T-helper 2 cell treated with Interferon-gamma antibody and Interleukin-4, amounts not matched to agents 5 μg/mL and 100 μg/mL, for 36 hours (primary cell): ENCODE results near the gene DNAJC28.
"Not testable (repeated sequence)": the region's sequence is repeated elsewhere in the genome, so short reads cannot be mapped to it uniquely, and the experiment has no call there.

ENCODE experiments used
- DNase-seq: peaks from one replicate; pipeline ENCODE4 v3.0.0; 2021; ENCODE audit warnings: low spot score
- H3K27ac Mint-ChIP-seq: one replicate; pipeline ENCODE4 v1.8.0; 2021; ENCODE audit warnings: mild to moderate bottlenecking, mixed read lengths
- H3K27me3 Mint-ChIP-seq: one replicate; pipeline ENCODE4 v1.8.0; 2021; ENCODE audit warnings: low read depth, mixed read lengths
- H3K36me3 Mint-ChIP-seq: one replicate; pipeline ENCODE4 v1.8.0; 2021; ENCODE audit warnings: low read depth, mixed read lengths
- H3K4me1 Mint-ChIP-seq: one replicate; pipeline ENCODE4 v1.8.0; 2021; ENCODE audit warnings: low read depth, mixed read lengths
- H3K4me3 Mint-ChIP-seq: one replicate; pipeline ENCODE4 v1.8.0; 2022; ENCODE audit warnings: mild to moderate bottlenecking, moderate library complexity, mixed read lengths
- H3K9me3 Mint-ChIP-seq: one replicate; pipeline ENCODE4 v1.8.0; 2021; ENCODE audit warnings: mixed read lengths

The DNAJC28 gene

DNA sequence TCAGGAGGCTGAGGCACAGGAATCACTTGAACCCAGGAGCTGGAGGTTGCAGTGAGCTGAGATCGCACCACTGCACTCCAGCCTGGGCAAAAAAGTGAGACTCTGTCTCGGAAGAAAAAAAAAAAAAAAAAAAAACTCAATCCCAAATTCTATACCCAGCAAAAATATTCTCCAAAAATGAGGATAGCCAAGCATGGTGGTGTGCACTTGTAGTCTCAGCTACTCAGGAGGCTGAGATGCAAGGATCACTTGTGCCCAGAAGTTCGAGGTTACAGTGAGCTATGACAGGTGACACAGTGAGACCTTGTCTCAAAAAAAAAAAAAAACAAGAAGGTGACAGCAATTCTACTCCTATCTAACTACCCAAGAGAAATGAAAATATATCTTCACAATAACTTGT lies 18.2 kb downstream of the DNAJC28 start:
- no peak for DNase-seq
- Mint-ChIP-seq H3K9me3 (no peaks in the 10 kb centered on the region), H3K4me1 (peaks cover 6% of the 10 kb centered on the region), H3K27ac (no peak overlapping the region), H3K27me3 (no peaks in the 10 kb centered on the region), H3K4me3 (no peak overlapping the region), H3K36me3 (peaks cover 4% of the 10 kb centered on the region)

DNA sequence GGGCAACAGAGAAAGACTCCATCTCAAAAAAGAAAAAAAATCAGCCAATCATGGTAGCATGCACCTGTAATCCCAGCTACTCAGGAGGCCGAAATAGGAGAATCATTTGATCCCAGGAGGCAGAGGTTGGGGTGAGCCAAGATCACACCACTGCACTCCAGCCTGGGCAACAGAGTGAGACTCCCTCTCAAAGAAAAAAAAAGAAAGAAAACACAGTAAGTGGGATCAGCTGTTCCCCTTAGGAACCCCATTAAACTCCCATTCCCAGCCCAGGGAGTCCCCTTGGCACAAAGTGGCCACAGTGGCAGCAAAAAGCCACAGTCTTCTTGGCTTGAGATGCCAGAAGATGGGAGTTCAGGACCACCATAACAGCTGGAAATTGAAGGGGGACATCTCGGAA lies 20.8 kb downstream of the DNAJC28 start:
- Mint-ChIP-seq H3K4me3 (no peak overlapping the region), H3K27me3 (no peaks in the 10 kb centered on the region), H3K4me1 (peaks cover 2% of the 10 kb centered on the region), H3K27ac (no peak overlapping the region), H3K9me3 (no peaks in the 10 kb centered on the region), H3K36me3 (peaks cover 4% of the 10 kb centered on the region)
- DNase-seq: no peak

DNA sequence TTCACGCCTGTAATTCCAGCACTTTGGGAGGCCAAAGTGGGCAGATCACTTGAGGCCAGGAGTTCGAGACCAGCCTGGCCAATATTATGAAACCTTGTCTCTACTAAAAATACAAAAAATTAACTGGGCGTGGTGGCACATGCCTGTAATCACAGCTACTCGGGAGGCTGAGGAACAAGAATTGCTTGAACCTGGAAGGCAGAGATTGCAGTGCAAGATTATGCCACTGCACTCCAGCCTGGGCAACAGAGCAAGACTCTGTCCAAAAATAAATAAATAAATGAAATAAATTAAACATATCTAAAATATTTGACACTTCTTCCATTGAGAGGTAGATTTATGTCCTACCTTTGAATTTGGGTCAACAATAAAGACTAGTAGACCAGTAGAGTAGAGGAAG lies 22.3 kb downstream of the DNAJC28 start:
- not testable (repeated sequence) for H3K4me3 Mint-ChIP-seq, H3K27ac Mint-ChIP-seq, DNase-seq, H3K9me3 Mint-ChIP-seq, H3K36me3 Mint-ChIP-seq, H3K4me1 Mint-ChIP-seq, H3K27me3 Mint-ChIP-seq

DNA sequence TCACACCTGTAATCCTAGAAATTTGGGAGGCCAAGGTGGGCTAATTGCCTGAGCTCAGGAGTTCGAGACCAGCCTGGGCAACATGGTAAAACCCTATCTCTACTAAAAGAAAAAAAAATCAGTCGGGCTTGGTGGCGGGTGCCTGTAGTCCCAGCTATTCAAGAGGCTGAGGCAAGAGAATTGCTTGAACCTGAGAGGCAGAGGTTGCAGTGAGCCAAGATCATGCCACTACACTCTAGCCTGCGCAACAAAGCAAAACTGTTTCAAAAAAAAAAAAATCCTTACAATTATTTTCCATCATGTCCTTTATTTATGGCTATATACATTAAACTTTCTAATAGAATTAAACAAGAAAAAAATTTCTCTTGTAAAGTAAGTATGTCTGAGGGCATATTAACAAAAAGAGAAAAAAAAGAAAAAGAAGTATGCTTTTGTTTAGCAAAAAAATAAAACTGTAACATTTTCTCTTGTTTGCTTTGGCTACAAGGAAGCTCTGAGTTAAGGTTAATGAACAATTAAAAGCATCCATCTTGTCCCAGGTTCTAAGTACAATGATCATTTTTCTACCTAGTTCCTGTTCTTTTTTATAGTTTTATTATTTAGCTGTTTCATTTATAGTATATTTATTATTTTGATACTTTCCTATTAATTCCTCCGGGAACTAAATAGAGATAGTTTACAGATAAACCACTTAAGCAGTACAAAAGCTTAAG lies 29.8 kb downstream of the DNAJC28 start:
- H3K36me3 Mint-ChIP-seq: peaks cover 9% of the 10 kb centered on the region
- no peaks in the 10 kb centered on the region for H3K9me3 Mint-ChIP-seq
- no peak overlapping the region for H3K27ac Mint-ChIP-seq
- H3K4me1 Mint-ChIP-seq: no peaks in the 10 kb centered on the region
- no peak overlapping the region for H3K4me3 Mint-ChIP-seq
- DNase-seq: no peak
- H3K27me3 Mint-ChIP-seq: no peaks in the 10 kb centered on the region

DNA sequence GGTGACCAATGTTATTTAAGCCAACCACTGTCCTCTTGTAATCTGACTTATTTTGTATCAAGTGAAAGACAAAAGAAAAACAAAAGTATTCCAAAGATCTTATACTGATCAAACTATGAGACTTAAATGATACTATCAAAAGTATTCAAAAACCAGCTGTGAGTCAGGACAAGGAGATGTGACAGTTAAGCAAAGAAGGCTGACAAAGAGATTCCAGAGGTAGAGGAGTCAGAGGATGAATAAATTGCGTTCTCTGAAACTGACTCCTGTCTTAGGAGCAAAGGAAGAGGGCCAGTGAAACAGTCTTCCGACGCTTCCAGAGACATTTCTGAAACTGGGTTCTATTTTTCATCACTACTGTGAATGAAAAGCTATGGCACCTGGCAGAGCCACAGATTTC lies 32.7 kb downstream of the DNAJC28 start:
- Mint-ChIP-seq H3K4me1 (peaks cover 4% of the 10 kb centered on the region), H3K27me3 (no peaks in the 10 kb centered on the region), H3K27ac (no peak overlapping the region), H3K4me3 (no peak overlapping the region), H3K9me3 (no peaks in the 10 kb centered on the region), H3K36me3 (peaks cover 9% of the 10 kb centered on the region)
- no peak for DNase-seq

DNA sequence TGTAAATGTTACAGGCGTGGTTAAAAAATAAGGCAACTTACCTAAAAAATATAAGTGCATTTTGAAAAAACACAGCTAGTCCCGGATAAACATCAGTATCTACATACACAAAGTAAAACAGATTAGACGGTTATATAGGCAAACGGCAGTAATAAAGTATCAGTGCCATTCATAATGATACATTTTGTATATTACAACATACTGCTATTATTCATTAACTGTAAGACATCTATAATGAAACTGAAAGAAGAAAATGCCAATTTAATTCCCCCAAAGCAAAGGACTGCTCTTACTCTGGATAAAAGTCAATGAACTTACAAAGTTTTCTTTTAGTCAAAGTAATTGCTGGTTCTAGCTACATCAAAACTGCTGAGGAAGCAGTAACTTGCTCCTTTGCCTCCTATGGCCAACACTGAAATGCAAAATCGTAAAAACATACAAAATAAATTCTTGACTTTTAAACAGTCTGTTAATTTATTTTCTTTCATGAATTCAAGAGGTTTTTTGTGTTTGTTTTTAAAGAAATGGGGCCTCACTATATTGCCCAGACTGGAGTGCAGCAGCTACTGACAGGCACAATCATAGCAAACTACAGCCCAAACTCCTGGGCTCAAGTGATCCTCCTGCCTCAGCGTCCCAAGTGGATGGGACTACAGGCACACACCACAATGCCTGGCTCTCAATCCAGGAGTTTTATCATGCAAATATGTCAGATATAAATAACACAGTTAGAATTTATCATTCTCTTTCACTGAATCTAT lies 35.6 kb downstream of the DNAJC28 start:
- no peaks in the 10 kb centered on the region for H3K9me3 Mint-ChIP-seq
- no peak overlapping the region for H3K4me3 Mint-ChIP-seq
- H3K27ac Mint-ChIP-seq: no peak overlapping the region
- no peaks in the 10 kb centered on the region for H3K27me3 Mint-ChIP-seq
- no peak for DNase-seq
- peaks cover 19% of the 10 kb centered on the region for H3K36me3 Mint-ChIP-seq
- peaks cover 4% of the 10 kb centered on the region for H3K4me1 Mint-ChIP-seq

DNA sequence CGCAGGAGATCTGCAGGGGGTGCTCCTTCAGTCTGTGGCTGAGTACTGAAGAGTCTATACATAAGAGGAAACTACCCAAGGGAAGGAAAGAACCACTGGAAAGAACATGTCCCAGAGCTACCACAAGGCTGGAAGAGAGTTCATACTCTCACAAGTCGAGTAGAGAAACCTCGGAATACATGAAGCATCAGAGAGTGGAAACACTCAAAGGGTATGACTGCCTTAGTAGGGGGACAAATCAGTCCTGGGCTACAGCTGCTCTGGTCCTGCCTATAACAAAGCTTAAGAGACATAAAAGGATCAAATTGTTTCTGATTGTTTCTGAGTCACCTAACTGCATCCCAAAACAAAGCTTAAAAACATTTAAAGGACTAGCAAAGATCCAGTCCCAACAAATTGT lies 39.2 kb downstream of the DNAJC28 start:
- H3K27ac Mint-ChIP-seq: no peak overlapping the region
- no peaks in the 10 kb centered on the region for H3K27me3 Mint-ChIP-seq
- peaks cover 4% of the 10 kb centered on the region for H3K4me1 Mint-ChIP-seq
- no peak overlapping the region for H3K4me3 Mint-ChIP-seq
- DNase-seq: no peak
- H3K36me3 Mint-ChIP-seq: peaks cover 11% of the 10 kb centered on the region
- no peaks in the 10 kb centered on the region for H3K9me3 Mint-ChIP-seq

DNA sequence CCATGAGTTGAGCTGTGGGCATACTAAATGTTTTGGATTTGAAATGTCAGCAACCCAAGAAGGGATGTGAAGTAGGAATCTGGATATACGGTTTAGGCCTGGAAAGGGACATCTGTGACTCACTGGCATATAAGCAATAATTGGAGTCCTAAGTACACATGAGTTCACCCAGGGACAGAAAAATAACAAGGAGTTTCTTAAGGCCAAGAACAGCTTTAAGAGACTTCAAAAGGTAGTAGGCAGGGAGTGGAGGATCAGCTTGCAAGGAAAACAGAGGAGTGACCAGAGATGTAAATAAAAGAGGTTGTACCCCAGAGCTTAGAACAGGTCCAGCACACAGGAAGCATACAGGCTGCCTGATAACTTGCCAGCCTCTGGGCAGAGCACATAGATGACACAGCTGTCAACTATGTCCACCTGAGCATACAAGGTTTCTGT lies 39.9 kb downstream of the DNAJC28 start:
- peaks cover 12% of the 10 kb centered on the region for H3K36me3 Mint-ChIP-seq
- H3K4me1 Mint-ChIP-seq: peaks cover 4% of the 10 kb centered on the region
- H3K27ac Mint-ChIP-seq: no peak overlapping the region
- no peak overlapping the region for H3K4me3 Mint-ChIP-seq
- H3K27me3 Mint-ChIP-seq: no peaks in the 10 kb centered on the region
- H3K9me3 Mint-ChIP-seq: no peaks in the 10 kb centered on the region
- DNase-seq: no peak

DNA sequence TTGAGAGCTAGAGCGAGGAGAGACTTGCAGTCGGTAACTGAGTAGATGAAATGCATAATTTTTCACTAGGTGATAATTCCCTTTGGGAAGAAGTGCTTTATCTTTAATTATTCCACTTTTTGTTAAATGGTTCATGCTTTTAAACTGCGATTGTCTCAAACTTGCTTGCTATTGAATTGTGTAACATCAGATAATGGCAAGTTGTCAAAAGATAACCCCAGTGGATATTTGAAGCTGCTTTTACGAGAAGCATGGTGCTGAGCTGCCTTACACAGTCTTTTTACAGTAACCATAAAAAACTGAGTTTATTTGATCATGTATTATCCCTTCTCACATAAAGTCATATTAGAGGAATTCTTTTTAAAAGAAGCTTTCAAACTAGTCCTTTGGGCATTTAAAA lies 41.9 kb downstream of the DNAJC28 start:
- Mint-ChIP-seq H3K27me3 (no peaks in the 10 kb centered on the region), H3K36me3 (peaks cover 16% of the 10 kb centered on the region), H3K4me3 (no peak overlapping the region), H3K4me1 (peaks cover 3% of the 10 kb centered on the region), H3K9me3 (no peaks in the 10 kb centered on the region), H3K27ac (no peak overlapping the region)
- no peak for DNase-seq

DNA sequence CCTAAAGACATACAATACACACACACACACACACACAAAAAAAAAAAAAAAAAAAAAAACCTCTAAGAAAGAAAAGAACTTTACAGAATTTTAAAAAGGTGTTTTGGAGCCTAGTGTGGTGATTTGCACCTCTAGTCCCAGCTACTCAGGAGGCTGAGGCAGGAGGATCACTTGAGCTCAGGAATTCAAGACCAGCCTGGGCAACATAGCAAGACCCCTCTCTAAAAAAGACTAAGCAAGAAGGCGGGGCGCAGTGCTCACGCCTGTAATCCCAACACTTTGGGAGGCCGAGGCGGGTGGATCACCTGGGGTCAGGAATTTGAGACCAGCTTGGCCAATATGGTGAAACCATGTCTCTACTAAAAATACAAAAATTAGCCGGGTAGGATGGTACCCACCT lies 44.9 kb downstream of the DNAJC28 start:
- H3K36me3 Mint-ChIP-seq, DNase-seq, H3K27me3 Mint-ChIP-seq, H3K4me1 Mint-ChIP-seq, H3K4me3 Mint-ChIP-seq, H3K27ac Mint-ChIP-seq, H3K9me3 Mint-ChIP-seq: not testable (repeated sequence)

DNA sequence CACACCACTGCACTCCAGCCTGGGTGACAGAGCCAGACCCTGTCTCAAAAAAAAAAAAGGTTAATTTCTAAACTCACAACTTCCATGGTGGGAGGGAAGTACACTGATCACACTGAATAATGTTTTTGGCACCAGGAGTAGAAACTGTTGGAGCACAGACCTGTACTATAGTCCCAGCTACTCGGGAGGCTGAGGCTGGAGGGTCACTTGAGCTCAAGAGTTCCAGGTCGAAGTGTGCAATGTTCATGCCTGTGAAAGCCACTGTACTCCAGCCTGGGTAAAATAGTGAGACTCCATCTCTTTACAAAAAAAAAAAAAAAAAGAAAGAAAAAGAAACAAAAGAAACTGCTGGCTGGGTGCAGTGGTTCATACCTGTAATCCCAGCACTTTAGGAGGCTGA lies 47.0 kb downstream of the DNAJC28 start:
- no peaks in the 10 kb centered on the region for H3K9me3 Mint-ChIP-seq
- no peaks in the 10 kb centered on the region for H3K27me3 Mint-ChIP-seq
- no peak overlapping the region for H3K4me3 Mint-ChIP-seq
- H3K27ac Mint-ChIP-seq: no peak overlapping the region
- no peak for DNase-seq
- peaks cover 3% of the 10 kb centered on the region for H3K4me1 Mint-ChIP-seq
- peaks cover 5% of the 10 kb centered on the region for H3K36me3 Mint-ChIP-seq

DNA sequence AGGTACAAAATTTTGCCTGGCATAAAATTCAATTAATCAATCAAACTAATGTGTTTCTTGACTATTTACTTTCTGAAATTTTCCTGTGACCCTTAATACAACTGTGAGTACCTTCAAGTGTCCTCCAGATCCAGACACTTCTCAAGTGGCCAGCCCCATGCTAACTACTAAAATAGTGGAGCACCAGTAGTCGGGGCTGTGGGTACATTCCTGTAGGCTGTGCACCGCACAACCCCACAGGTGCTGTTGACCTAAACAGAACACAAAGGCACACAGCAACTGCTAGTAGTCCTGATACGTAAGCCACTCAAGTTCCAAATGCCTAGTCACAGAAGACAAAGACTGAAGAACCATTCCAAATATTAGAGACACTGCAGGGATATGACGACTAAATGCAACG lies 48.3 kb downstream of the DNAJC28 start:
- no peaks in the 10 kb centered on the region for H3K9me3 Mint-ChIP-seq
- peaks cover 8% of the 10 kb centered on the region for H3K36me3 Mint-ChIP-seq
- DNase-seq: no peak
- H3K27ac Mint-ChIP-seq: no peak overlapping the region
- no peaks in the 10 kb centered on the region for H3K27me3 Mint-ChIP-seq
- H3K4me3 Mint-ChIP-seq: no peak overlapping the region
- H3K4me1 Mint-ChIP-seq: peaks cover 3% of the 10 kb centered on the region

DNA sequence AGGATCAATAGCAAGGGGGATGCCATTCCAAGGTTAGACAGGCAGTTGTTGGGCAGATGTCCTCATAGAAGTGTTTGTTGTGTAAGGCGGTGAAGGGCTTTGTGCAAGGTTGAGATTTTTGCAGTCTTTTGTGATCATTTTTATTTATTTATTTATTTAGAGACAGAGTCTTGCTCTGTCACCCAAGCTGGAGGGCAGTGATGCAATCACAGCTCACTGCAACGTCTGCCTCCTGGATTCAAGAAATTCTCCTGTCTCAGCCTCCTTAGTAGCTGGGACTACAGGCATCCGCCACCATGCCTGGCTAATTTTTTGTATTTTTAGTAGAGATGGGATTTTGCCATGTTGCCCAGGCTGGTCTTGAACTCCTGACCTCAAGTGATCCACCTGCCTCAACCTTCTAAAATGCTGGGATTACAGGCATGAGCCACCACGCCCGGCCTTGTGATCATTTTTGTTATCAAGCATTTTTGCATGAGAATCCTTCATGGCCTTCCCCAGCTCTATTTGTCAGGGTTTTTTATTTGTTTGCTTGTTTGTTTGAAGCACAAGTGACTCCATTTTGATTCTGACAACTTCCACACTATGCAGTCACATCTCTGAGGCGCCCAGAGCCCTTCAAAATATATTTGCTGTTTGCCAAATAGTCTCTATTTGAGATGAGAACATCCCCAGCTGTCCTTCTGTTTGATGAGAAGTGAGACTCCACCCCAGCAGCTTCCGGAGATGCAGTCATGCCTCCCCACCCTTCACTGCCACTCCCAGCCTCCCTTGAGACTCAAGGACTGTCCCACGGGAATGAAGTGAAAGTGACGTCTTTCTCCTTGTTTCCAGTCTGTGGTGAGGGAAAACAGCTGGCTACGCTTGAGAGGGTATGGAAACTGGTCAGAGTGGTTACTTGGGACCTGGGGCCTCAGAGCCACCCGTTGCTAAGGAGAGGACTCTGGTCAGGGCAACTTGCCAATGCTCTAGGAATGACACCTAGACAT lies 49.7 kb downstream of the DNAJC28 start:
- Mint-ChIP-seq H3K27ac (no peak overlapping the region), H3K36me3 (peaks cover 19% of the 10 kb centered on the region), H3K4me3 (no peak overlapping the region), H3K4me1 (peaks cover 3% of the 10 kb centered on the region), H3K9me3 (no peaks in the 10 kb centered on the region), H3K27me3 (no peaks in the 10 kb centered on the region)
- DNase-seq: no peak
